Measurements from ENCODE around the gene CSTF2T.

The CSTF2T gene

GRCh38 chr10:51733057-51733456 is 33.7 kb upstream of the CSTF2T start:
- no peaks in the 10 kb centered on the region for H3K79me2 ChIP-seq (ENCODE audit: insufficient read depth, low read length)
- H4K20me1 ChIP-seq (ENCODE audit: insufficient read depth, low read length), result no peaks in the 10 kb centered on the region
- no peaks in the 10 kb centered on the region for H3K27me3 ChIP-seq (ENCODE audit: insufficient read depth, low read length, poor library complexity)
- ATAC-seq (ENCODE audit: insufficient read depth, low read depth), result no peak
- H3K4me1 ChIP-seq (ENCODE audit: insufficient read depth, low read length), result no peaks in the 10 kb centered on the region
- no peaks in the 10 kb centered on the region for H3K36me3 ChIP-seq (ENCODE audit: insufficient read depth, low read length)
- H3K4me3 ChIP-seq (ENCODE audit: low read depth in 1 of 2, low read length in 2 of 2), result no peak overlapping the region
- no peak overlapping the region for H2AFZ ChIP-seq (ENCODE audit: low read depth, low read length)
- TF ChIP-seq EZH2 (IDR thresholded peaks at IDR 0.05; ENCODE audit: borderline replicate concordance, low read depth, low read length, severe bottlenecking) (no peak), CTCF (IDR thresholded peaks at IDR 0.05; ENCODE audit: borderline replicate concordance, extremely low read depth, low read length, poor library complexity, severe bottlenecking) (no peak)
- no peak overlapping the region for H3K4me2 ChIP-seq (ENCODE audit: insufficient read depth, low read length)
- H3K9ac ChIP-seq (ENCODE audit: low read depth, low read length), result no peak overlapping the region
- H3K9me3 ChIP-seq (ENCODE audit: insufficient read depth, low read length, severe bottlenecking), result no peaks in the 10 kb centered on the region
- no peak overlapping the region for H3K27ac ChIP-seq (ENCODE audit: low read length)
- DNase-seq, result no peak

- Histone ChIP-seq H4K20me1 (ENCODE audit: insufficient read depth, low read length) (no peaks in the 10 kb centered on the region), H3K79me2 (ENCODE audit: insufficient read depth, low read length) (no peaks in the 10 kb centered on the region), H3K4me1 (ENCODE audit: insufficient read depth, low read length) (no peaks in the 10 kb centered on the region), H3K36me3 (ENCODE audit: insufficient read depth, low read length) (no peaks in the 10 kb centered on the region), H3K4me3 (ENCODE audit: low read depth in 1 of 2, low read length in 2 of 2) (no peak overlapping the region), H3K27ac (ENCODE audit: low read length) (no peak overlapping the region), H3K27me3 (ENCODE audit: insufficient read depth, low read length, poor library complexity) (no peaks in the 10 kb centered on the region), H3K4me2 (ENCODE audit: insufficient read depth, low read length) (no peak overlapping the region), H2AFZ (ENCODE audit: low read depth, low read length) (no peak overlapping the region), H3K9ac (ENCODE audit: low read depth, low read length) (no peak overlapping the region), H3K9me3 (ENCODE audit: insufficient read depth, low read length, severe bottlenecking) (no peaks in the 10 kb centered on the region)
- ATAC-seq (ENCODE audit: insufficient read depth, low read depth) (no peak), DNase-seq (no peak)
- no peak for TF ChIP-seq EZH2 (IDR thresholded peaks at IDR 0.05; ENCODE audit: borderline replicate concordance, low read depth, low read length, severe bottlenecking)
- TF ChIP-seq CTCF (IDR thresholded peaks at IDR 0.05; ENCODE audit: borderline replicate concordance, extremely low read depth, low read length, poor library complexity, severe bottlenecking), result no peak
These were observed 30.6 kb upstream of the CSTF2T start for GRCh38 chr10:51729822-51730555.

GRCh38 chr10:51724038-51724437 is 24.6 kb upstream of the CSTF2T start:
- Histone ChIP-seq H3K4me1 (ENCODE audit: insufficient read depth, low read length) (no peaks in the 10 kb centered on the region), H3K4me2 (ENCODE audit: insufficient read depth, low read length) (no peak overlapping the region), H3K9me3 (ENCODE audit: insufficient read depth, low read length, severe bottlenecking) (no peaks in the 10 kb centered on the region), H4K20me1 (ENCODE audit: insufficient read depth, low read length) (no peaks in the 10 kb centered on the region), H2AFZ (ENCODE audit: low read depth, low read length) (no peak overlapping the region), H3K4me3 (ENCODE audit: low read depth in 1 of 2, low read length in 2 of 2) (no peak overlapping the region), H3K79me2 (ENCODE audit: insufficient read depth, low read length) (no peaks in the 10 kb centered on the region), H3K27me3 (ENCODE audit: insufficient read depth, low read length, poor library complexity) (no peaks in the 10 kb centered on the region), H3K9ac (ENCODE audit: low read depth, low read length) (no peak overlapping the region), H3K27ac (ENCODE audit: low read length) (no peak overlapping the region), H3K36me3 (ENCODE audit: insufficient read depth, low read length) (no peaks in the 10 kb centered on the region)
- DNase-seq (no peak), ATAC-seq (ENCODE audit: insufficient read depth, low read depth) (no peak)
- TF ChIP-seq CTCF (IDR thresholded peaks at IDR 0.05; ENCODE audit: borderline replicate concordance, extremely low read depth, low read length, poor library complexity, severe bottlenecking), result no peak
- no peak for TF ChIP-seq EZH2 (IDR thresholded peaks at IDR 0.05; ENCODE audit: borderline replicate concordance, low read depth, low read length, severe bottlenecking)
